ENCODE data around the gene MB21D2.
A peak's percentile ranks its signal among the peaks of the same experiment; 100 is the strongest.

The MB21D2 gene

GRCh38 chr3:192892981-192893700 lies 24.5 kb downstream of the MB21D2 start:
- DNase-seq = peak in 11 of 56 donors; percentile 2 to 28 (median 5)

GRCh38 chr3:192890347-192891335 lies 27.0 kb downstream of the MB21D2 start:
- no peak for DNase-seq

GRCh38 chr3:192889679-192890078 lies 28.0 kb downstream of the MB21D2 start:
- no peak for DNase-seq

GRCh38 chr3:192888190-192888589 lies 29.5 kb downstream of the MB21D2 start:
- no peak for DNase-seq

GRCh38 chr3:192887701-192888100 lies 30.0 kb downstream of the MB21D2 start:
- no peak for DNase-seq

- DNase-seq = no peak
These were observed 30.6 kb downstream of the MB21D2 start for GRCh38 chr3:192887047-192887446.

- DNase-seq = no peak
These were observed 32.6 kb downstream of the MB21D2 start for GRCh38 chr3:192884777-192885773.

GRCh38 chr3:192883512-192883911 lies 34.1 kb downstream of the MB21D2 start:
- DNase-seq = no peak

GRCh38 chr3:192881159-192881786 lies 36.4 kb downstream of the MB21D2 start:
- DNase-seq = no peak

GRCh38 chr3:192880313-192880712 lies 37.3 kb downstream of the MB21D2 start:
- DNase-seq = no peak

- no peak for DNase-seq
These were observed 38.2 kb downstream of the MB21D2 start for GRCh38 chr3:192879346-192880031.

GRCh38 chr3:192875971-192876565 lies 41.6 kb downstream of the MB21D2 start:
- no peak for DNase-seq

- no peak for DNase-seq
These were observed 46.8 kb downstream of the MB21D2 start for GRCh38 chr3:192870822-192871221.

- DNase-seq = no peak
These were observed 48.3 kb downstream of the MB21D2 start for GRCh38 chr3:192869131-192870031.

GRCh38 chr3:192867645-192868044 lies 50.0 kb downstream of the MB21D2 start:
- no peak for DNase-seq

- DNase-seq = no peak
These were observed 50.9 kb downstream of the MB21D2 start for GRCh38 chr3:192866804-192867203.

- peak in 19 of 56 donors; percentile 2 to 54 (median 18) for DNase-seq
These were observed 52.7 kb downstream of the MB21D2 start for GRCh38 chr3:192864941-192865340.

GRCh38 chr3:192863091-192863420 lies 54.6 kb downstream of the MB21D2 start:
- no peak for DNase-seq

Data from nucleus accumbens (tissue), 56 donors.